ENCODE data around the gene DAAM1. TPM values are rescaled to one million over a fixed set of nuclear protein-coding genes. Genes with fewer than 3 reads are reported as not detected.
A peak's percentile ranks its signal among the peaks of the same experiment; 100 is the strongest.

DAAM1 gene
- total RNA-seq, 1 donor = 19.5 TPM

DNA sequence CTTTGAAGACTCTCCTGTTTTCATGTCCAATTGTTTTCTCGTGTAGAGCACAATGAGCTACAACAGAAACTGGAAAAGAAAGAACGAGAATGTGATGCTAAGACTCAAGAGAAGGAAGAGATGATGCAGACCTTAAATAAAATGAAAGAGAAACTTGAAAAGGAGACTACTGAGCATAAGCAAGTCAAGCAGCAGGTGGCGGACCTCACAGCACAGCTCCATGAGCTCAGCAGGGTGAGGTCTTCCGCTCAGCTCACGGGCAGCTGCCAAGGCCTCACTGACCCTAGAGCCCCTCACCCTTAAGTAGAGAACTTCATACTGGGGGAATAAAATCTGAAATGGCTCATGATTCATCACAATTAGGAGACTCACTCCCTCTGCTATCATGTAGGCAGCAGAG is 142.0 kb downstream of the DAAM1 start:
- Histone ChIP-seq H3K79me2 (ENCODE audit: insufficient read depth, low read length) (no peaks in the 10 kb centered on the region), H3K4me3 (ENCODE audit: insufficient read depth, low read length) (no peak overlapping the region), H3K4me1 (ENCODE audit: insufficient read depth, low read length) (peaks cover 23% of the 10 kb centered on the region), H3K27ac (ENCODE audit: low read depth, low read length) (no peak overlapping the region), H2AFZ (ENCODE audit: low read length) (no peak overlapping the region), H4K20me1 (ENCODE audit: insufficient read depth, low read length) (no peaks in the 10 kb centered on the region), H3K36me3 (ENCODE audit: insufficient read depth, low read length) (peaks cover 20% of the 10 kb centered on the region), H3K4me2 (ENCODE audit: insufficient read depth, low read length) (no peak overlapping the region), H3K9me3 (ENCODE audit: low read depth, low read length) (no peaks in the 10 kb centered on the region), H3K27me3 (ENCODE audit: insufficient read depth, low read length) (no peaks in the 10 kb centered on the region)
- TF ChIP-seq CTCF (IDR thresholded peaks at IDR 0.05; ENCODE audit: extremely low read depth, low read depth, low read length) = no peak
- no peak for DNase-seq (ENCODE audit: insufficient read length, low spot score, missing footprints)

DNA sequence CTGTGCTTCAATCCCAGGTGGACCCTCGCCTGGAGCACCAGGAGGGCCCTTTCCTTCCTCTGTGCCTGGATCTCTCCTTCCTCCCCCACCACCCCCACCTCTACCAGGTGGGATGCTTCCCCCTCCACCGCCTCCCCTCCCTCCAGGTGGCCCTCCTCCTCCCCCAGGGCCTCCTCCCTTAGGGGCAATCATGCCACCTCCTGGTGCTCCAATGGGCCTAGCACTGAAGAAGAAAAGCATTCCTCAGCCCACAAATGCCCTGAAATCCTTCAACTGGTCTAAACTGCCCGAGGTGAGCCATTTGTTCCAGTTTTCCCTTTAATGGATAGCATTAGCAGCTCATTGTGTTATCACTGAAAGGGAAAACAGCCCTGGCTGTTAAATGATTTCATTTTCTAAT is 142.8 kb downstream of the DAAM1 start:
- Histone ChIP-seq H3K36me3 (ENCODE audit: insufficient read depth, low read length) (peaks cover 16% of the 10 kb centered on the region), H3K27ac (ENCODE audit: low read depth, low read length) (no peak overlapping the region), H4K20me1 (ENCODE audit: insufficient read depth, low read length) (no peaks in the 10 kb centered on the region), H3K9me3 (ENCODE audit: low read depth, low read length) (no peaks in the 10 kb centered on the region), H2AFZ (ENCODE audit: low read length) (no peak overlapping the region), H3K27me3 (ENCODE audit: insufficient read depth, low read length) (no peaks in the 10 kb centered on the region), H3K4me2 (ENCODE audit: insufficient read depth, low read length) (no peak overlapping the region), H3K4me1 (ENCODE audit: insufficient read depth, low read length) (peaks cover 24% of the 10 kb centered on the region), H3K79me2 (ENCODE audit: insufficient read depth, low read length) (no peaks in the 10 kb centered on the region), H3K4me3 (ENCODE audit: insufficient read depth, low read length) (no peak overlapping the region)
- no peak for TF ChIP-seq CTCF (IDR thresholded peaks at IDR 0.05; ENCODE audit: extremely low read depth, low read depth, low read length)
- DNase-seq (ENCODE audit: insufficient read length, low spot score, missing footprints) = no peak

GRCh38 chr14:59332727-59333126 is 144.3 kb downstream of the DAAM1 start:
- H3K27me3 ChIP-seq (ENCODE audit: insufficient read depth, low read length) = no peaks in the 10 kb centered on the region
- no peaks in the 10 kb centered on the region for H3K9me3 ChIP-seq (ENCODE audit: low read depth, low read length)
- peaks cover 16% of the 10 kb centered on the region for H3K36me3 ChIP-seq (ENCODE audit: insufficient read depth, low read length)
- H3K4me1 ChIP-seq (ENCODE audit: insufficient read depth, low read length) = peaks cover 38% of the 10 kb centered on the region
- TF ChIP-seq CTCF (IDR thresholded peaks at IDR 0.05; ENCODE audit: extremely low read depth, low read depth, low read length) = no peak
- H4K20me1 ChIP-seq (ENCODE audit: insufficient read depth, low read length) = no peaks in the 10 kb centered on the region
- H3K79me2 ChIP-seq (ENCODE audit: insufficient read depth, low read length) = no peaks in the 10 kb centered on the region
- no peak overlapping the region for H3K4me3 ChIP-seq (ENCODE audit: insufficient read depth, low read length)
- DNase-seq (ENCODE audit: insufficient read length, low spot score, missing footprints) = peak; percentile 90
- peak overlapping the region; percentile 6 for H2AFZ ChIP-seq (ENCODE audit: low read length)
- peak overlapping the region; percentile 93 for H3K27ac ChIP-seq (ENCODE audit: low read depth, low read length)
- peak overlapping the region; percentile 63 for H3K4me2 ChIP-seq (ENCODE audit: insufficient read depth, low read length)

- Histone ChIP-seq H3K36me3 (ENCODE audit: insufficient read depth, low read length) (peaks cover 16% of the 10 kb centered on the region), H3K27ac (ENCODE audit: low read depth, low read length) (peak overlapping the region; percentile 93), H3K9me3 (ENCODE audit: low read depth, low read length) (no peaks in the 10 kb centered on the region), H3K4me3 (ENCODE audit: insufficient read depth, low read length) (no peak overlapping the region), H3K27me3 (ENCODE audit: insufficient read depth, low read length) (no peaks in the 10 kb centered on the region), H4K20me1 (ENCODE audit: insufficient read depth, low read length) (no peaks in the 10 kb centered on the region), H3K4me1 (ENCODE audit: insufficient read depth, low read length) (peaks cover 38% of the 10 kb centered on the region), H3K79me2 (ENCODE audit: insufficient read depth, low read length) (no peaks in the 10 kb centered on the region), H3K4me2 (ENCODE audit: insufficient read depth, low read length) (peak overlapping the region; percentile 63), H2AFZ (ENCODE audit: low read length) (no peak overlapping the region)
- no peak for TF ChIP-seq CTCF (IDR thresholded peaks at IDR 0.05; ENCODE audit: extremely low read depth, low read depth, low read length)
- no peak for DNase-seq (ENCODE audit: insufficient read length, low spot score, missing footprints)
These were observed 144.8 kb downstream of the DAAM1 start for GRCh38 chr14:59333235-59333634.

Data from osteoblast (primary cell).